NCI-H2227 (cell line): Measurements from ENCODE around the gene COQ8B.

Source experiments
- DNase-seq: peaks from one replicate; lab custom pipeline; 2025; ENCODE audit not compliant: unreplicated experiment; lab: John Stamatoyannopoulos, UW

Gene COQ8B

GRCh38 chr19:40717880-40718773 lies 1.4 kb upstream of the COQ8B start:
- DNase-seq = no peak

- no peak for DNase-seq
These were observed 716 bp upstream of the COQ8B start for GRCh38 chr19:40717325-40717879.

GRCh38 chr19:40716031-40716481 lies 630 bp downstream of the COQ8B start:
- DNase-seq = no peak

- DNase-seq = peak; percentile 100
These were observed 2.0 kb downstream of the COQ8B start for GRCh38 chr19:40714441-40715299.

GRCh38 chr19:40713939-40714338 lies 2.7 kb downstream of the COQ8B start:
- no peak for DNase-seq

- no peak for DNase-seq
These were observed 6.9 kb downstream of the COQ8B start for GRCh38 chr19:40709817-40710216.

DNA sequence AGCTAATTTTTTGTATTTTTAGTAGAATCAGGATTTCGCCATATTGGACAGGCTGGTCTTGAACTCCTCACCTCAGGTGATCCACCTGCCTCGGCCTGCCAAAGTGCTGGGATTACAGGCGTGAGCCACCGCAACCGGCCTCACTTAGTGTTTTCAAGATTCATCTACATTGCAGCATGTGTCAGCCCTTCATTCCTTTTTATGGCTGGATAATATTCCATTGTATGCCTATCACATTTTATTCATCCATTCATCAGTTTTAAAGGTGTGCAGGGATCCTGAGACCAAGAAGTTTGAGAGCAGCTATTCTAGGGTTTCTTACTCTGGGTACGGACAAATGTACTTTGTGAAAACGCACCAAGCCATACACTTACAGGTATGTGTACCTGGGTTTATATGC lies 9.1 kb downstream of the COQ8B start:
- no peak for DNase-seq

DNA sequence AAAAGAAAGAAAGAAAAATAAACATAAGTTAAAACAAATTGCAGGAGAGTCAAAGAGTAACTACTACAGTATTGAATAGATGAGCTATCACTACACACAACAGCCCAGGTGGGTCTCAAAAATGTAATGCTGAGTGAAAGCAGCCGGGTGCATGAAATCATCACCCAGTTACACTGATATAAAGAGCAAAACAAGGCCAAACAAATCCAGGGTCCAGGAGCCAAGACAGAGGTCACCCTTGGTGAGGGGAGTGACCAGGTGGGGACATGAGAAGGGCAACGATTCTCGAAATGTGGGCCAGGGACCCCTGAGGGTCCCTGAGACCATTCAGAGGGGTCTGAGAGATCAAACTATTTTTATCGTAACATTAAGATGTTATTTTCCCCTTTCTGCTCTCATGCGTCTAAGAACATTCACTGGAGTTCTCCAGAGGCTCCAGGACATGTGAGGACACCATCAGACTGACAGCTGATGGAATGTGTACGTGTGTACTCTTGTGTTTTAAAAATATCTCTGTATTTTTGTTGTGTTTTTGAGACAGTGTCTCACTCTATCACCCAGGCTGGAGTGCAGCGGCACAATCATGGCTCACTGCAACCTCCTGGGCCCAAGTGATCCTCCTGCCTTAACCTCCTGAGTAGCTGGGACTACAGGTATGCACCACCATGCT lies 10.6 kb downstream of the COQ8B start:
- no peak for DNase-seq

- no peak for DNase-seq
These were observed 11.4 kb downstream of the COQ8B start for GRCh38 chr19:40705362-40705651.

DNA sequence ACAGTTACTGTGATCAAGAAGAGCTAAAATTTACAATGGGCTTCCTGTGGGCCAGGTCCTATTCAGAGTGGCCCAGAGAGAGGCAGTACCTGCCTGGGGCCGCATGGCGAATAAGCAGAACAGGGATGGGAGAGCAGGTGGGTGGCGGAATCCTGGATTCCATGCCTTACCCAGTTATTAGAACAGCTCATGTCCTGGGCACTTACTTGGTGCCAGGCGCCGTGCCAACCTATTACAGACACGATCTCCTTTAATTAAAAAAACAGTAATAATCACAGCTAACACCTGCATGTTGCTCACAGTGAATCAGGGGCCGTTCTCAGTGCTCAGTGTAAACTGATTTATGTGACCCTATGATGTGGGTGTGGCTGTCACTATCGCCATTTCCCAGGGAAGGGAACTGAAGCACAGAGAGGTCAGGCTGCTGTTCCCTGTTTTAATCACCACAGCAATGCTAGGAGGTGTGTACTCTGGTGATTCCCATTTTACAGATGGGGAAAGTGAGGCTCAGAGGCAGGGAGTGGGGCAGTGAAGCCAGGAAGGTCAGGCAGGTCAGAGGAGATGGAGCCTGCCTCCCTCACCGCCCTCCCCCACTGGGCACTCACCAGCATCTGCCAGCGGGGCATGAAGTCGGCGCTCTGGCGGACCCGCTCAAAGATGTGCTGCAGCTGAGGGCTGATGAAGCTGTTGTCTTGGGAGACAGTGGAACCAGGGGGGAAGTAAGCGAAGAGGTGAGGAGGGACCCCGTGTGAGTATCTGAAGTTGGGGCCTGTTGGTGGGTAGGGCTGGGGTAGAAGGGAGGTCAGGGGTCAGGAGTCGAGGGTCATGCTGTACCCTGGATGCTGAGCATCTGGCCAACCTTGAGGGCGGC lies 12.0 kb downstream of the COQ8B start:
- DNase-seq = no peak

- no peak for DNase-seq
These were observed 13.5 kb downstream of the COQ8B start for GRCh38 chr19:40703029-40703755.

DNA sequence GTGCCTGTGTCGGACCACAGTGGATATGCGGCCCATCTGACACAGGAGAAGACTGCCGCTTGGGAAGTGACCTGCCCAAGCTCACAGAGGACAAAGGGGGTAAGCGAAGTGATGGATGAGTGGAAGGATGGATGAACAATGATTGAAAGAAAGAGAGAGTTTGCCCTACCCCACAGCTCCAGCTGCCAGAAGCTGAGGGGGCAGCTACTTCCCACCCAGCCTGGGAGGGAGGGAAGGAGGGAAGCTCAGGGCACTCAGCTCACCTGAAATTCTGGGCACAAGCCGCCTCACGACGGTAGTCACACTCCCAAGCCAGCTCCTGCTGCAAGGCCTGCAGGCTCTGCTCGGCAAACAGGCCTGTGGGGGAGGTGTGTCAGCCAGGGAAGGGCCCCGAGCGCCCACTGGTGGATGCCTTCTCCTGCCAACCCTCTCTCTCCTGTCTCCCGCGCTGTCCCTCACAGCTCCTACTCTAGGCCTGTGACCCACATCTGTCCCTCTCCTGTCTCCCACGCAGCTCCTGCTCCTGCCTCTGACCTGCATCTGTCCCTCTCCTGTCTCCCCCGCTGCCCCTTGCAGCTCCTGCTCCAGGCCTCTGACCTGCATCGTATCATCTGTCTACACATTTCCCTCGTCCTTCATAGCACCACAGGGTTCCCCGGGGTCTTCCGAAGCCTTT lies 14.2 kb downstream of the COQ8B start:
- peak; percentile 85 for DNase-seq

DNA sequence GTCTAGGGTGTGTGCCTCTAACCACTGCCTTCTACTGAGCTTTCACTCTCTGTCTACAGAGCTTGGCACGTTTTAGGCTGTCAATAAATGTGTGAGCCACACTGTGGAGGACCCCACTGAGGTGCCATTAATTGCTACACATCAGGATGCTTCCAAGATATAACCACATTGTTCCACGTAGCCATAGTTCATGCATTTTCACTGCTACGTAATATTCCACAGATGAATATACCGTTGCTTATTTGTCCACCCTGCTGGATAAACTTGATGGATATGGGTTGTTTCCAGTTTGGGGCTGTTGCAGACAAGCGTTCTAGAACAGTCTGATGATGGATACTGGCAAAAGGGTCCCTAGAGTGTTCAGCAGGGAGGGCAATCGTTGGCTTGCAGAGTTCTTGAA lies 14.9 kb downstream of the COQ8B start:
- DNase-seq = no peak

DNA sequence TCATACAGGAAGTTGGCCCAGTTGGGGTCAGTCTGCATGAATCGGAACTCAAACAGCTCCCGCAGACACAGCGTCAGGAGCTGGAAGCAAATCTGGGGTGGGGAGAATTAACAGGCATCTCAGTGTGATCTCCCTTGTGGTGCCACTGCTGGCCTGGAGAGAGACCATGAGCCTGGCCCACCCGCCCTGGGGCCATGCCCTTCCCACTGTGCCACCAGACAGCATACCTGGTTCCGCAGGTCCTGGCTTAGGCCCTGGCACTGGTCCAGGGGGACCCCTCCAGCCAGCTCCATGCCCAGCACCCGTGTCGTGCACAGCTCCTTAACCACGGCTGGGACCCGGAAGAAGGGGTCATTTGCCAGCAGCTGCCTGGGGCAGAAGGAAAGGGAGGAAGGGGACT lies 16.6 kb downstream of the COQ8B start:
- no peak for DNase-seq

GRCh38 chr19:40697007-40697406 lies 19.7 kb downstream of the COQ8B start:
- DNase-seq = no peak

DNA sequence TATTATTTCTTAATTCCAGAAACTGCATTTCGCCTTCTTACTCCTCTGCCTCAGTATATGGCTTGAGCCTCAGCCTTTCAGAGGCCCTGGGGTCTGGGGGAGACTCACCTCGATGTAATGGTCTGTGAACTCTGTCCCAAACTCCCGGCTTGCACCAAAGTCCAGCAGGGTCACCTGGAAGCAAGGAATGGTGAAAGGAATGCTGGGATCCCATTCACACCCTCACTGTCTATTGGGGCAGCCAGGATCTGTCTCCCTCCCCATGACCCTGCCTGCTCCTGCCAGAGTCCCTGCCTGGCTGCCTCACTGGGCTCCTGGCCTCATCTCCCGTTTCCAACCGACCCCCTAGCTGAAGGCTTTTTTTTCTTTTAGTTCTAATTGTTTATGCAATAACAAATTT lies 20.8 kb downstream of the COQ8B start:
- no peak for DNase-seq

- no peak for DNase-seq
These were observed 22.8 kb downstream of the COQ8B start for GRCh38 chr19:40693896-40694295.

GRCh38 chr19:40693150-40693788 lies 23.4 kb downstream of the COQ8B start:
- DNase-seq = no peak

DNA sequence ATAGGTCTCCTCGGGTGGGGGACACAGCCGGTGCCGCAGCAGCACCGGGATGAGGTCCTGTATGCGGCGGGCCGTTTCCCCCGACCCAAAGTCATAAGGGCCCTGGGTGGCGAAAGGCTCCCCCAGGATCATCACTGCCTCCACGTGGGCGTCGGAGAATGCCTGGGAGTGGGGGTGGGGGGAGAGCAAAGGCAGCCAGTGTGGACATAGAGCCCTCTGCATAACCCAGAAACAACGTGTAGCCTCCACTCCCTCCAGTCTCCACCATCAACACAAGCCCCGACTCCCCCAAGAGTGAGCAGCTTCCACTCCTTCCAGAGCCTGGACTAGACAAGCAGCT lies 24.5 kb downstream of the COQ8B start:
- no peak for DNase-seq
